Glutamatergic neuron (in vitro differentiated cells): ENCODE results near the gene FAM98B. TPM values are rescaled to one million over a fixed set of nuclear protein-coding genes. Genes with fewer than 3 reads are reported as not detected.

Experiments used
- DNase-seq: peaks from one replicate; pipeline ENCODE4 v3.0.0; 2022
- H3K27ac Mint-ChIP-seq: one replicate; pipeline ENCODE4 v1.8.0; 2020; ENCODE audit warnings: mild to moderate bottlenecking, mixed read lengths, inconsistent platforms; ENCODE audit not compliant: unreplicated experiment
- H3K27me3 Mint-ChIP-seq: one replicate; pipeline ENCODE4 v1.8.0; 2020; ENCODE audit warnings: mild to moderate bottlenecking, moderate library complexity, mixed read lengths, inconsistent platforms; ENCODE audit not compliant: unreplicated experiment
- H3K36me3 Mint-ChIP-seq: one replicate; pipeline ENCODE4 v1.8.0; 2020; ENCODE audit warnings: mild to moderate bottlenecking, mixed read lengths, inconsistent platforms; ENCODE audit not compliant: unreplicated experiment
- H3K4me1 Mint-ChIP-seq: one replicate; pipeline ENCODE4 v1.8.0; 2020; ENCODE audit warnings: mild to moderate bottlenecking, low read depth, mixed read lengths, inconsistent platforms; ENCODE audit not compliant: unreplicated experiment
- H3K4me3 Mint-ChIP-seq: one replicate; pipeline ENCODE4 v1.8.0; 2020; ENCODE audit warnings: mild to moderate bottlenecking, mixed read lengths, inconsistent platforms; ENCODE audit not compliant: unreplicated experiment
- H3K9me3 Mint-ChIP-seq: one replicate; pipeline ENCODE4 v1.8.0; 2020; ENCODE audit warnings: mild to moderate bottlenecking, moderate library complexity, mixed read lengths, inconsistent platforms; ENCODE audit not compliant: unreplicated experiment
- total RNA-seq: library from RNA; stranded (reverse); fragmentation: NEBNext Ultra II Directional; extraction: Animal tissue kit (Norgen Biotek cat#: 25700); gene quantifications from one replicate; pipeline ENCODE4 v1.2.1, GENCODE V29; 2021; ENCODE audit not compliant: unreplicated experiment
- TF ChIP-seq, protein P1 (sequence below): fragments of 200-600 bp; sonication (generic); IDR thresholded peaks from one replicate; pipeline ENCODE4 v1.5.0; 2021; ENCODE audit not compliant: partially characterized antibody, unreplicated experiment

The FAM98B gene
- total RNA-seq, 1 donor from 2014 or later, result 19.9 TPM

DNA sequence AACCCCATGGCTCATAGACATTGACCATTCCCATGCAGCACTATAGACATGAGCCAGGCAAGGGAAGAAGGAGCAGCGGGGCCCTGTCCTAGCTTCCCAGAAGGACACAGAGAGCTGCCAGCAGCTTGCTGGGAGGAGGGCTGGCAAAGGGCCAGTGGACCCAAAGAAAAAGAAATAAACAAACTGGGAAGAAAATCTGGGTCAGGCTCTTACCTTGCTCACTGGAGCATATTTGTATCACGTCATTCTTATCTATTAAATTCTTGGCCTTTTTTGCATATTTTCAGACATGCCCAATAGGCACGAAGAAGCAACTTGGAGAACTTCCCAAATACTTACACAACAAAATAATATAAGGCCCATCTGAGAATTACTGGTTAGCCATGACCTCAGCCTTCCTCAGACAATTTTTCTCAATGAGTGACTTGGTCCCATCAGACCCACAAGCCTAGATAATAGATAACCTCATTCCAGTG, 82.3 kb downstream of the FAM98B start:
- TF ChIP-seq, protein P1, sequence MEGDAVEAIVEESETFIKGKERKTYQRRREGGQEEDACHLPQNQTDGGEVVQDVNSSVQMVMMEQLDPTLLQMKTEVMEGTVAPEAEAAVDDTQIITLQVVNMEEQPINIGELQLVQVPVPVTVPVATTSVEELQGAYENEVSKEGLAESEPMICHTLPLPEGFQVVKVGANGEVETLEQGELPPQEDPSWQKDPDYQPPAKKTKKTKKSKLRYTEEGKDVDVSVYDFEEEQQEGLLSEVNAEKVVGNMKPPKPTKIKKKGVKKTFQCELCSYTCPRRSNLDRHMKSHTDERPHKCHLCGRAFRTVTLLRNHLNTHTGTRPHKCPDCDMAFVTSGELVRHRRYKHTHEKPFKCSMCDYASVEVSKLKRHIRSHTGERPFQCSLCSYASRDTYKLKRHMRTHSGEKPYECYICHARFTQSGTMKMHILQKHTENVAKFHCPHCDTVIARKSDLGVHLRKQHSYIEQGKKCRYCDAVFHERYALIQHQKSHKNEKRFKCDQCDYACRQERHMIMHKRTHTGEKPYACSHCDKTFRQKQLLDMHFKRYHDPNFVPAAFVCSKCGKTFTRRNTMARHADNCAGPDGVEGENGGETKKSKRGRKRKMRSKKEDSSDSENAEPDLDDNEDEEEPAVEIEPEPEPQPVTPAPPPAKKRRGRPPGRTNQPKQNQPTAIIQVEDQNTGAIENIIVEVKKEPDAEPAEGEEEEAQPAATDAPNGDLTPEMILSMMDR, result no peak
- Mint-ChIP-seq H3K27me3 (no peaks in the 10 kb centered on the region), H3K36me3 (no peaks in the 10 kb centered on the region), H3K4me1 (no peaks in the 10 kb centered on the region), H3K4me3 (no peak overlapping the region), H3K27ac (no peak overlapping the region), H3K9me3 (peaks cover 2% of the 10 kb centered on the region)
- DNase-seq, result no peak

Other genes with a start within 250 kb of the FAM98B start
- gene SPRED1, start 201.3 kb upstream of the FAM98B start, total RNA-seq, result 2.4 TPM
- gene RASGRP1, start 110.7 kb downstream of the FAM98B start, total RNA-seq, result not detected